IMR-90 (cell line): ENCODE results near the gene AAK1. TPM values are rescaled to one million over a fixed set of nuclear protein-coding genes. Genes with fewer than 3 reads are reported as not detected.

Experiments used
- ATAC-seq: fragments of 200-7000 bp; cut with Tn5 transposase; 2 replicates; pipeline ENCODE4 v1.9.1; 2020; ENCODE audit warnings: low read depth, mild to moderate bottlenecking, moderate library complexity
- BruUV-seq: library from RNA; stranded (reverse); fragments of 400-500 nt; replicated peaks from 2 replicates; lab custom pipeline; 2021; lab: Mats Ljungman, UMichigan
- CTCF ChIA-PET: fragments of 300-600 bp; formaldehyde crosslinking; extraction: SDS; loops from one replicate; lab custom pipeline; 2021; ENCODE audit warnings: antibody characterized with exemption; lab: Yijun Ruan, JAX
- POLR2A ChIA-PET: fragments of 300-600 bp; sonication (Branson Sonifier 250); formaldehyde crosslinking; loops from one replicate; lab custom pipeline; 2022; ENCODE audit warnings: antibody characterized with exemption; ENCODE audit not compliant: unreplicated experiment; lab: Charles Lee
- DNase-seq: peaks from one replicate; pipeline ENCODE4 v3.0.0; 2013
- H2AFZ ChIP-seq: replicated peaks from 2 replicates; pipeline ENCODE3; 2013; ENCODE audit warnings: low read length, mild to moderate bottlenecking; ENCODE audit not compliant: poor library complexity
- H2AK5ac ChIP-seq: 2 replicates; pipeline ENCODE4 v1.6.1; 2013; ENCODE audit warnings: low read depth, low read length, inconsistent platforms
- H2AK9ac ChIP-seq: replicated peaks from 2 replicates; pipeline ENCODE3; 2013; ENCODE audit warnings: mild to moderate bottlenecking, low read depth, low read length, moderate library complexity; ENCODE audit not compliant: poor library complexity
- H2BK120ac ChIP-seq: 2 replicates; pipeline ENCODE4 v1.6.1; 2013; ENCODE audit warnings: low read depth, low read length, inconsistent platforms
- H2BK15ac ChIP-seq: 3 replicates; pipeline ENCODE4 v1.6.1; 2013; ENCODE audit warnings: low read depth, low read length, inconsistent platforms
- H2BK20ac ChIP-seq: 2 replicates; pipeline ENCODE4 v1.6.1; 2013; ENCODE audit warnings: low read depth, mild to moderate bottlenecking, inconsistent platforms, low read length, moderate library complexity
- H2BK5ac ChIP-seq: 2 replicates; pipeline ENCODE4 v1.6.1; 2013; ENCODE audit warnings: mild to moderate bottlenecking, low read depth, low read length, inconsistent platforms; ENCODE audit not compliant: poor library complexity, severe bottlenecking
- H3K14ac ChIP-seq: replicated peaks from 2 replicates; pipeline ENCODE4 v1.6.1; 2013; ENCODE audit warnings: low read depth, low read length, inconsistent platforms
- H3K18ac ChIP-seq: 2 replicates; pipeline ENCODE4 v1.6.1; 2013; ENCODE audit warnings: low read depth, low read length, control low read depth
- H3K23ac ChIP-seq: 2 replicates; pipeline ENCODE4 v1.6.1; 2013; ENCODE audit warnings: low read depth, low read length, inconsistent platforms
- H3K27ac ChIP-seq: 2 replicates; pipeline ENCODE4 v1.5.1; 2013; ENCODE audit warnings: mild to moderate bottlenecking, control low read depth, low read length; ENCODE audit not compliant: insufficient read depth
- H3K27me3 ChIP-seq: 2 replicates; pipeline ENCODE4 v1.6.1; 2013; ENCODE audit warnings: low read length; ENCODE audit not compliant: control insufficient read depth, insufficient read depth
- H3K36me3 ChIP-seq: 2 replicates; pipeline ENCODE4 v1.6.1; 2013; ENCODE audit warnings: low read length, mixed read lengths; ENCODE audit not compliant: control insufficient read depth, insufficient read depth
- H3K4ac ChIP-seq: 2 replicates; pipeline ENCODE4 v1.6.1; 2013; ENCODE audit warnings: low read depth, low read length, inconsistent platforms
- H3K4me1 ChIP-seq: 2 replicates; pipeline ENCODE4 v1.6.1; 2013; ENCODE audit warnings: low read length, mixed read lengths; ENCODE audit not compliant: control insufficient read depth, insufficient read depth
- H3K4me2 ChIP-seq: 2 replicates; pipeline ENCODE4 v1.6.1; 2013; ENCODE audit warnings: low read depth, mild to moderate bottlenecking, control low read depth, low read length, moderate library complexity
- H3K4me3 ChIP-seq: 2 replicates; pipeline ENCODE4 v1.5.1; 2013; ENCODE audit warnings: low read depth, mild to moderate bottlenecking, control low read depth, low read length, moderate library complexity; ENCODE audit not compliant: insufficient read depth
- H3K56ac ChIP-seq: 2 replicates; pipeline ENCODE4 v1.6.1; 2013; ENCODE audit warnings: low read length, inconsistent platforms; ENCODE audit not compliant: insufficient read depth; ENCODE audit errors: extremely low read depth
- H3K79me1 ChIP-seq, 2 experiments: 2 replicates each; pipeline ENCODE4 v1.6.1; 2013; ENCODE audit warnings: low read length in 2 of 2, inconsistent platforms in 1 of 2, low read depth in 1 of 2
- H3K9ac ChIP-seq: 2 replicates; pipeline ENCODE4 v1.6.1; 2013; ENCODE audit warnings: low read depth, low read length, control low read depth
- H3K9me1 ChIP-seq: 2 replicates; pipeline ENCODE4 v1.6.1; 2013; ENCODE audit warnings: low read length, inconsistent platforms; ENCODE audit not compliant: insufficient read depth
- H3K9me3 ChIP-seq: 2 replicates; pipeline ENCODE4 v1.6.1; 2013; ENCODE audit warnings: low read length; ENCODE audit not compliant: control insufficient read depth, insufficient read depth
- H4K20me1 ChIP-seq: 2 replicates; pipeline ENCODE4 v1.6.1; 2013; ENCODE audit warnings: low read length, inconsistent platforms; ENCODE audit not compliant: insufficient read depth
- H4K5ac ChIP-seq: 2 replicates; pipeline ENCODE4 v1.6.1; 2013; ENCODE audit warnings: mild to moderate bottlenecking, low read depth, low read length, control low read depth
- H4K8ac ChIP-seq, 2 experiments: 2 replicates each; pipeline ENCODE4 v1.6.1; 2013; ENCODE audit warnings: low read depth in 2 of 2, low read length in 2 of 2, control low read depth in 1 of 2, inconsistent platforms in 1 of 2
- H4K91ac ChIP-seq: 2 replicates; pipeline ENCODE4 v1.6.1; 2013; ENCODE audit warnings: low read depth, low read length, inconsistent platforms; ENCODE audit not compliant: insufficient read depth
- BHLHE40 ChIP-seq: fragments of 150-350 bp; IDR thresholded peaks from 2 replicates; pipeline ENCODE4 v1.6.1; 2016; ENCODE audit warnings: mild to moderate bottlenecking, low read depth, low read length
- CEBPB ChIP-seq: IDR thresholded peaks from 2 replicates; pipeline ENCODE4 v1.6.1; 2012; ENCODE audit warnings: low read depth, low read length, improper control_type of control experiment
- CHD1 ChIP-seq: IDR thresholded peaks from 2 replicates; pipeline ENCODE4 v1.6.1; 2012; ENCODE audit warnings: low read depth, low read length, improper control_type of control experiment
- FOS ChIP-seq: fragments of 150-350 bp; IDR thresholded peaks from 2 replicates; pipeline ENCODE4 v1.6.1; 2016; ENCODE audit warnings: low read depth, low read length
- MAFK ChIP-seq: IDR thresholded peaks from 2 replicates; pipeline ENCODE4 v1.6.1; 2012; ENCODE audit warnings: low read depth, low read length, improper control_type of control experiment
- MAZ ChIP-seq: IDR thresholded peaks from 2 replicates; pipeline ENCODE4 v1.6.1; 2012; ENCODE audit warnings: low read depth, mild to moderate bottlenecking, low read length, improper control_type of control experiment, moderate library complexity, borderline replicate concordance
- MXI1 ChIP-seq: IDR thresholded peaks from 2 replicates; pipeline ENCODE4 v1.6.1; 2012; ENCODE audit warnings: low read depth, mild to moderate bottlenecking, low read length, moderate library complexity, borderline replicate concordance
- NFE2L2 ChIP-seq: fragments of 150-350 bp; IDR thresholded peaks from 2 replicates; pipeline ENCODE4 v1.6.1; 2016; ENCODE audit warnings: low read depth, mild to moderate bottlenecking, low read length
- POLR2A ChIP-seq: IDR thresholded peaks from 2 replicates; pipeline ENCODE4 v1.6.1; 2012; ENCODE audit warnings: mild to moderate bottlenecking, low read depth, low read length
- RAD21 ChIP-seq: IDR thresholded peaks from 2 replicates; pipeline ENCODE4 v1.6.1; 2012; ENCODE audit warnings: low read length, improper control_type of control experiment
- RCOR1 ChIP-seq: IDR thresholded peaks from 2 replicates; pipeline ENCODE4 v1.6.1; 2012; ENCODE audit warnings: mild to moderate bottlenecking, low read length, improper control_type of control experiment; ENCODE audit not compliant: insufficient replicate concordance
- RFX5 ChIP-seq: IDR thresholded peaks from 2 replicates; pipeline ENCODE4 v1.8.0; 2012; ENCODE audit warnings: low read depth, mild to moderate bottlenecking, low read length, moderate library complexity
- SMC3 ChIP-seq: fragments of 150-350 bp; IDR thresholded peaks from 2 replicates; pipeline ENCODE4 v1.6.1; 2016; ENCODE audit warnings: low read depth, mild to moderate bottlenecking, antibody characterized with exemption, low read length, moderate library complexity
- WGBS, 2 experiments: methylation state at CpG; one replicate each; pipeline versions ENCODE4 v1.1.5 to v1.1.7; 2013; ENCODE audit warnings: missing lambda C conversion rate in 2 of 2; ENCODE audit not compliant: insufficient read length in 1 of 2; ENCODE audit errors: extremely low coverage in 2 of 2; 5-methylcytosine and 5-hydroxymethylcytosine counted together
- dilution Hi-C: fragments of 300-500 bp; cut with HindIII; formaldehyde crosslinking; loops from one replicate; pipeline ENCODE4 v1.14.3; 2018; ENCODE audit warnings: low sequenced_read_pairs; ENCODE audit not compliant: unreplicated experiment
- in situ Hi-C: fragments of 300-500 bp; cut with MboI; formaldehyde crosslinking; loops from 3 replicates; pipeline ENCODE4 v1.14.3; 2019; ENCODE audit warnings: low sequenced_read_pairs, inconsistent platforms, mixed read lengths
- intact Hi-C: fragments of 100-400 bp; cut with micrococcal nuclease; formaldehyde crosslinking; loops from 2 replicates; pipeline ENCODE4 v1.10.0; 2022
- polyA plus RNA-seq, 3 experiments: library from polyadenylated mRNA; depleted of rRNA; stranded (reverse); fragments of >200 nt; gene quantifications; 2 replicates each; pipeline ENCODE4 v1.2.3, GENCODE V29; 2012; ENCODE audit warnings: low replicate concordance in 1 of 3
- total RNA-seq: library from RNA; depleted of rRNA; stranded (reverse); fragments of >200 nt; gene quantifications from 2 replicates; pipeline ENCODE4 v1.2.3, GENCODE V29; 2012
- TF ChIP-seq, protein P1 (sequence below): fragments of 150-350 bp; IDR thresholded peaks from 2 replicates; pipeline ENCODE4 v1.6.1; 2016; ENCODE audit warnings: low read depth, mild to moderate bottlenecking, low read length, moderate library complexity, borderline replicate concordance

Gene AAK1
- total and polyA plus RNA-seq, 2 of the 4 experiments (the other 2 are of a cell fraction), result 21.9 to 26.5 TPM

DNA sequence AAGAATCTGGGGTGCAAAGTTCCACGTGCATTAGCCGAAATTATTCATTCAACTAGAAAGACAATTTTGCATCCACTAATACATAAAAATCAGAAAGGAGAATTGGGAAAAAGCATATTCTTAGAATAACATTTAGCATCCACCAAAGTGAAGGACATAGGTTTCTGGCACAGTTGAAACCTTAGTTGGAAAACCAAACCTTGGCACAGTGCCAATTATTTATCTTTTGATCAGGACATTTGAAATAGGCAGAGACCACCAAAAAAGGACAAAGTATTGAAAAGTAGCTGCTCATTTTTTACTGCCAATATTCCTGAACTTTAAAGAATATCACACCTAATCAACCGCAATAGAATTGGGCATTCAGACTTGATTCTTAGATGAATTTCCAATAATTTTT, 180.8 kb downstream of the AAK1 start:
- in situ Hi-C loops, result no loop called here
- no peak overlapping the region for H3K23ac ChIP-seq
- no peak overlapping the region for H4K91ac ChIP-seq
- no CpG with 5 or more reads among the region's 3 CpGs for WGBS, 2 experiments
- H3K14ac ChIP-seq, result no peak overlapping the region
- no peak overlapping the region for H2BK15ac ChIP-seq
- H2BK20ac ChIP-seq, result no peak overlapping the region
- no peak overlapping the region for H3K9ac ChIP-seq
- H3K18ac ChIP-seq, result no peak overlapping the region
- H2AK5ac ChIP-seq, result no peak overlapping the region
- ChIA-PET POLR2A (no interaction called here), CTCF (no interaction called here)
- H2AK9ac ChIP-seq, result no peak overlapping the region
- no peak overlapping the region for H2AFZ ChIP-seq
- peaks cover 8 to 17% of the 10 kb centered on the region in 2 experiments for H3K79me1 ChIP-seq
- no peaks in the 10 kb centered on the region for H3K4me1 ChIP-seq
- H3K4me2 ChIP-seq, result no peak overlapping the region
- H3K9me1 ChIP-seq, result peaks cover 7% of the 10 kb centered on the region
- H4K8ac ChIP-seq, result no peak overlapping the region
- H4K5ac ChIP-seq, result no peak overlapping the region
- intact Hi-C loops, result no loop called here
- H2BK120ac ChIP-seq, result no peak overlapping the region
- H3K4me3 ChIP-seq, result no peak overlapping the region
- no peak overlapping the region for H3K56ac ChIP-seq
- no peak overlapping the region for H3K27ac ChIP-seq
- dilution Hi-C loops, result no loop called here
- no peaks in the 10 kb centered on the region for H3K9me3 ChIP-seq
- ATAC-seq (no peak), DNase-seq (no peak)
- no TSS peak for BruUV-seq
- TF ChIP-seq NFE2L2, result no peak
- TF ChIP-seq RFX5, result no peak
- no peak for TF ChIP-seq FOS
- TF ChIP-seq MAZ, result no peak
- no peak for TF ChIP-seq SMC3
- TF ChIP-seq POLR2A, result no peak
- TF ChIP-seq CHD1, result no peak
- no peak for TF ChIP-seq RCOR1
- no peak for TF ChIP-seq MAFK
- TF ChIP-seq RAD21, result no peak
- no peak for TF ChIP-seq BHLHE40
- TF ChIP-seq, protein P1, sequence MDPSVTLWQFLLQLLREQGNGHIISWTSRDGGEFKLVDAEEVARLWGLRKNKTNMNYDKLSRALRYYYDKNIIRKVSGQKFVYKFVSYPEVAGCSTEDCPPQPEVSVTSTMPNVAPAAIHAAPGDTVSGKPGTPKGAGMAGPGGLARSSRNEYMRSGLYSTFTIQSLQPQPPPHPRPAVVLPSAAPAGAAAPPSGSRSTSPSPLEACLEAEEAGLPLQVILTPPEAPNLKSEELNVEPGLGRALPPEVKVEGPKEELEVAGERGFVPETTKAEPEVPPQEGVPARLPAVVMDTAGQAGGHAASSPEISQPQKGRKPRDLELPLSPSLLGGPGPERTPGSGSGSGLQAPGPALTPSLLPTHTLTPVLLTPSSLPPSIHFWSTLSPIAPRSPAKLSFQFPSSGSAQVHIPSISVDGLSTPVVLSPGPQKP, result no peak
- TF ChIP-seq MXI1, result no peak
- no peak for TF ChIP-seq CEBPB
- no peaks in the 10 kb centered on the region for H3K27me3 ChIP-seq
- H2BK5ac ChIP-seq, result no peak overlapping the region
- H3K4ac ChIP-seq, result no peak overlapping the region
- H3K36me3 ChIP-seq, result peaks cover 20% of the 10 kb centered on the region
- no peaks in the 10 kb centered on the region; the same call in 1 of the 2 replicates for H4K20me1 ChIP-seq
